NCI-H345 (cell line): ENCODE data around the gene PCA3.
"Not testable (repeated sequence)": the region's sequence is repeated elsewhere in the genome, so short reads cannot be mapped to it uniquely, and the experiment has no call there.

Experiments
- DNase-seq: peaks from one replicate; lab custom pipeline; 2025; lab: John Stamatoyannopoulos, UW

PCA3 gene

GRCh38 chr9:76764138-76764537 is at the start of gene PCA3:
Gene PCA3, plus strand, starts transcription at chr9:76764438.
- DNase-seq = no peak

GRCh38 chr9:76716085-76716672 is 48.1 kb upstream of the PCA3 start:
- DNase-seq = peak; percentile 39

GRCh38 chr9:76717176-76717575 is 47.1 kb upstream of the PCA3 start:
- peak; percentile 83 for DNase-seq

- DNase-seq = peak; percentile 44
These were observed 46.6 kb upstream of the PCA3 start for GRCh38 chr9:76717613-76718012.

- no peak for DNase-seq
These were observed 46.1 kb upstream of the PCA3 start for GRCh38 chr9:76718166-76718565.

GRCh38 chr9:76720245-76720644 is 44.0 kb upstream of the PCA3 start:
- DNase-seq = no peak

GRCh38 chr9:76725011-76725546 is 39.2 kb upstream of the PCA3 start:
- DNase-seq = peak; percentile 95

- peak; percentile 73 for DNase-seq
These were observed 38.4 kb upstream of the PCA3 start for GRCh38 chr9:76725885-76726284.

- peak; percentile 24 for DNase-seq
These were observed 35.1 kb upstream of the PCA3 start for GRCh38 chr9:76729116-76729515.

GRCh38 chr9:76729980-76730737 is 34.1 kb upstream of the PCA3 start:
- DNase-seq = peak; percentile 92

GRCh38 chr9:76730801-76731200 is 33.4 kb upstream of the PCA3 start:
- no peak for DNase-seq

- DNase-seq = no peak
These were observed 31.8 kb upstream of the PCA3 start for GRCh38 chr9:76732341-76732958.

- no peak for DNase-seq
These were observed 31.1 kb upstream of the PCA3 start for GRCh38 chr9:76733096-76733495.

GRCh38 chr9:76734716-76735115 is 29.5 kb upstream of the PCA3 start:
- DNase-seq = no peak

GRCh38 chr9:76737154-76737902 is 26.9 kb upstream of the PCA3 start:
- no peak for DNase-seq

- DNase-seq = no peak
These were observed 25.8 kb upstream of the PCA3 start for GRCh38 chr9:76738402-76738801.

- no peak for DNase-seq
These were observed 22.7 kb upstream of the PCA3 start for GRCh38 chr9:76741524-76741923.

GRCh38 chr9:76742890-76743289 is 21.3 kb upstream of the PCA3 start:
- not testable (repeated sequence) for DNase-seq

- no peak for DNase-seq
These were observed 20.3 kb upstream of the PCA3 start for GRCh38 chr9:76743931-76744330.

GRCh38 chr9:76744336-76744735 is 19.9 kb upstream of the PCA3 start:
- DNase-seq = no peak

- no peak for DNase-seq
These were observed 13.2 kb upstream of the PCA3 start for GRCh38 chr9:76751001-76751400.

- peak; percentile 80 for DNase-seq
These were observed 8.0 kb upstream of the PCA3 start for GRCh38 chr9:76756268-76756640.
